ENCODE measurements around the gene GK. TPM values are rescaled to one million over a fixed set of nuclear protein-coding genes. Genes with fewer than 3 reads are reported as not detected.

GK gene
- total RNA-seq, 4 donors from 2014 or later: 2.8 to 10.6 (median 6.4) TPM

GRCh38 chrX:30777575-30777974 lies 124.4 kb downstream of the GK start:
- H3K4me3 ChIP-seq (ENCODE audit: low read depth, poor library complexity, severe bottlenecking): no peak overlapping the region
- intact Hi-C loops (cut with DNase I; ENCODE audit: low total_unique reads): no loop called here
- DNase-seq (ENCODE audit: low spot score in 2 of 2): no peak
- no peak for TF ChIP-seq CTCF (IDR thresholded peaks at IDR 0.05)
- TF ChIP-seq POLR2A (IDR thresholded peaks at IDR 0.05): no peak

- TF ChIP-seq POLR2A (IDR thresholded peaks at IDR 0.05) (no peak), CTCF (IDR thresholded peaks at IDR 0.05) (no peak)
- no peak overlapping the region for H3K4me3 ChIP-seq (ENCODE audit: low read depth, poor library complexity, severe bottlenecking)
- DNase-seq (ENCODE audit: low spot score in 2 of 2): no peak
- 87 to 97% methylated on average over 13 to 19 of the region's 19 CpGs for WGBS, 2 donors
- intact Hi-C loops (cut with DNase I; ENCODE audit: low total_unique reads): no loop called here
Measured at GRCh38 chrX:30779453-30780030, 126.3 kb downstream of the GK start.

Other genes with a start within 250 kb of the GK start
- gene TASL, start 75.7 kb upstream of the GK start, total RNA-seq: 1 to 10 TPM in 2 of 4 donors, under 1 TPM in 2; 0.34 to 1.5 (median 0.94) TPM
- gene TAB3, start 235.8 kb downstream of the GK start, total RNA-seq: 10 to 100 TPM; 33.6 to 42.5 (median 39.3) TPM